K562 (cell line): Measurements from ENCODE around the gene C16orf74. TPM values are rescaled to one million over a fixed set of nuclear protein-coding genes. Genes with fewer than 3 reads are reported as not detected.

Source experiments
- ARNT ChIP-seq, 2 experiments: fragments of 450-650 bp; IDR thresholded peaks; 2 replicates each; pipeline ENCODE4 v1.6.1; 2016; ENCODE audit warnings: mild to moderate bottlenecking in 1 of 2
- ASH1L ChIP-seq: fragments of 450-650 bp; IDR thresholded peaks from 2 replicates; pipeline ENCODE4 v1.6.1; 2018; ENCODE audit warnings: borderline replicate concordance, mild to moderate bottlenecking, low read depth; ENCODE audit not compliant: partially characterized antibody
- CBFA2T2 ChIP-seq: fragments of 450-650 bp; conservative IDR thresholded peaks from 2 replicates; pipeline ENCODE4 v1.6.1; 2017; ENCODE audit warnings: mild to moderate bottlenecking
- CEBPB ChIP-seq: fragments of 450-650 bp; IDR thresholded peaks from 2 replicates; pipeline ENCODE4 v1.6.1; 2016; ENCODE audit warnings: missing genetic modification characterization, missing compliant biosample characterization
- E2F1 ChIP-seq: sonication (generic); formaldehyde crosslinking; IDR thresholded peaks from 2 replicates; pipeline ENCODE4 v1.8.1; 2023; ENCODE audit warnings: mild to moderate bottlenecking, missing genetic modification reagents, moderate library complexity
- EHMT2 ChIP-seq: fragments of 450-650 bp; IDR thresholded peaks from 2 replicates; pipeline ENCODE4 v1.6.1; 2018; ENCODE audit warnings: antibody characterized with exemption
- ELF4 ChIP-seq: fragments of 450-650 bp; formaldehyde crosslinking; IDR thresholded peaks from 2 replicates; pipeline ENCODE4 v1.4.0; 2022; ENCODE audit warnings: missing genetic modification characterization
- GABPB2 ChIP-seq: fragments of 250-450 bp; sonication (Bioruptor Pico); conservative IDR thresholded peaks from 2 replicates; pipeline ENCODE4 v1.5.1; 2021; ENCODE audit warnings: mild to moderate bottlenecking
- HCFC1 ChIP-seq: IDR thresholded peaks from 2 replicates; pipeline ENCODE4 v1.6.1; 2012; ENCODE audit warnings: low read depth, low read length, improper control_type of control experiment
- HINFP ChIP-seq: fragments of 450-650 bp; conservative IDR thresholded peaks from 2 replicates; pipeline ENCODE4 v1.6.1; 2016; ENCODE audit warnings: missing genetic modification characterization, low read depth, mild to moderate bottlenecking, control low read depth, missing compliant biosample characterization
- IFI16 ChIP-seq: fragments of 250-450 bp; sonication (Bioruptor Pico); IDR thresholded peaks from 2 replicates; pipeline ENCODE4 v2.1.2; 2022; ENCODE audit warnings: mild to moderate bottlenecking, inconsistent platforms
- KLF13 ChIP-seq: fragments of 450-650 bp; IDR thresholded peaks from 2 replicates; pipeline ENCODE4 v1.6.1; 2016; ENCODE audit warnings: missing genetic modification characterization, low read depth, mild to moderate bottlenecking, missing compliant biosample characterization, moderate library complexity, borderline replicate concordance
- PATZ1 ChIP-seq: fragments of 250-450 bp; sonication (Bioruptor Pico); IDR thresholded peaks from 2 replicates; pipeline ENCODE4 v1.5.0; 2020; ENCODE audit warnings: mild to moderate bottlenecking, borderline replicate concordance
- SMARCA5 ChIP-seq: fragments of 450-650 bp; IDR thresholded peaks from 2 replicates; pipeline ENCODE4 v1.6.1; 2016
- ZNF318 ChIP-seq, 2 experiments: fragments of 450-650 bp; IDR thresholded peaks; 2 replicates each; pipeline ENCODE4 v1.6.1; 2016; ENCODE audit warnings: mild to moderate bottlenecking in 2 of 2, borderline replicate concordance in 1 of 2, low read depth in 1 of 2, moderate library complexity in 1 of 2
- ZNF507 ChIP-seq: conservative IDR thresholded peaks from 2 replicates; pipeline ENCODE4 v1.6.1; 2017; ENCODE audit warnings: missing genetic modification characterization, missing compliant biosample characterization
- polyA plus RNA-seq, 8 experiments: library from polyadenylated mRNA; depleted of rRNA in 4 of 8; stranded (reverse) in 5 of 8; unstranded in 3 of 8; fragments of >200 nt; fragmentation: Nextera tagmentation in 2 of 8; fragmentation: Illumina TruSeq in 1 of 8; extraction: Ambion mirVana in 2 of 8; extraction: Trizol in 1 of 8; gene quantifications; 2 replicates each; pipeline versions ENCODE4 v1.2.1 to v1.2.3, GENCODE V29; 2011 to 2014; ENCODE audit warnings: inconsistent platforms in 1 of 8, missing spikeins in 1 of 8
- total RNA-seq, 7 experiments: library from RNA; depleted of rRNA in 6 of 7; stranded (reverse); fragments of >200 nt in 6 of 7; fragmentation: Illumina TruSeq in 2 of 7; extraction: Trizol in 2 of 7; gene quantifications; 2 replicates each; pipeline versions ENCODE4 v1.2.1 to v1.2.3, GENCODE V29; 2011 to 2021; ENCODE audit warnings: low replicate concordance in 1 of 7

Gene C16orf74
- total and polyA plus RNA-seq, 9 of the 15 experiments (the other 6 are each of a cell fraction or from before 2014, with no cell fraction given), result not detected

- TF ChIP-seq HINFP (tag), result no peak
- TF ChIP-seq ZNF507, result no peak
- TF ChIP-seq ELF4 (CRISPR knock-in tag), result no peak
- TF ChIP-seq E2F1 (CRISPR knock-in tag), result no peak
- TF ChIP-seq ASH1L, result no peak
- no peak for TF ChIP-seq IFI16
- TF ChIP-seq KLF13 (tag), result no peak
- no peak for TF ChIP-seq PATZ1
- no peak for TF ChIP-seq HCFC1
- TF ChIP-seq CEBPB (tag), result no peak
- TF ChIP-seq CBFA2T2, result no peak
- TF ChIP-seq SMARCA5, result no peak
- TF ChIP-seq GABPB2 (CRISPR knock-in tag), result no peak
- TF ChIP-seq ARNT (IDR thresholded peaks at IDR 0.05), result no peak
- TF ChIP-seq EHMT2, result no peak
- no peak for TF ChIP-seq ZNF318 (IDR thresholded peaks at IDR 0.05; ENCODE audit: borderline replicate concordance in 1 of 2, low read depth in 1 of 2)
Measured at GRCh38 chr16:85798901-85799496, 48.1 kb upstream of the C16orf74 start (continued).
